Stimulated activated CD8-positive, alpha-beta memory T cell treated with anti-CD3 and anti-CD28 coated beads, Interleukin-7, amount 100 ng/mL, for 4 hours (primary cell): ENCODE measurements around the gene CNTRL.
A peak's percentile ranks its signal among the peaks of the same experiment; 100 is the strongest.

ENCODE experiments used
- DNase-seq, 2 donors: peaks; one replicate each; pipeline ENCODE4 v3.0.0-alpha.2; 2020; ENCODE audit warnings: low read depth in 2 of 2

Gene CNTRL

GRCh38 chr9:121201738-121202533 is 127.2 kb downstream of the CNTRL start, which contains the start of gene RAB14:
RAB14 (minus strand) TSS chr9:121201869; CDS start chr9:121193412, 8,457 bp downstream.
- peak; percentile 100 for DNase-seq

- DNase-seq, result no peak
Measured at GRCh38 chr9:121204121-121204520, 129.4 kb downstream of the CNTRL start.

- DNase-seq, result no peak
Measured at GRCh38 chr9:121204611-121205010, 129.9 kb downstream of the CNTRL start.

- DNase-seq, result no peak
Measured at GRCh38 chr9:121206516-121207370, 132.0 kb downstream of the CNTRL start.

GRCh38 chr9:121207371-121207940 is 132.7 kb downstream of the CNTRL start:
- no peak for DNase-seq

GRCh38 chr9:121210536-121210935 is 135.8 kb downstream of the CNTRL start:
- DNase-seq, result no peak

- DNase-seq, result peak; percentile 28 to 43
Measured at GRCh38 chr9:121213136-121213806, 138.5 kb downstream of the CNTRL start.

GRCh38 chr9:121214005-121214404 is 139.2 kb downstream of the CNTRL start:
- no peak for DNase-seq

GRCh38 chr9:121216271-121216805 is 141.6 kb downstream of the CNTRL start:
- no peak for DNase-seq

GRCh38 chr9:121217609-121218292 is 143.0 kb downstream of the CNTRL start:
- DNase-seq, result no peak

- DNase-seq, result no peak
Measured at GRCh38 chr9:121218357-121219027, 143.7 kb downstream of the CNTRL start.

GRCh38 chr9:121219530-121219929 is 144.8 kb downstream of the CNTRL start:
- no peak for DNase-seq

GRCh38 chr9:121220996-121221663 is 146.4 kb downstream of the CNTRL start:
- DNase-seq, result no peak

- DNase-seq, result no peak
Measured at GRCh38 chr9:121221664-121222055, 146.9 kb downstream of the CNTRL start.

GRCh38 chr9:121222524-121223171 is 147.9 kb downstream of the CNTRL start:
- DNase-seq, result no peak

- DNase-seq, result no peak
Measured at GRCh38 chr9:121225240-121225639, 150.5 kb downstream of the CNTRL start.

GRCh38 chr9:121226175-121226574 is 151.4 kb downstream of the CNTRL start:
- DNase-seq, result no peak
